Colonic mucosa (tissue), 4 donors: ENCODE data around the gene ADNP. TPM values are rescaled to one million over a fixed set of nuclear protein-coding genes. Genes with fewer than 3 reads are reported as not detected.

ENCODE experiments used
- DNase-seq: peaks from one replicate; pipeline ENCODE4 v3.0.0-alpha.2; 2020
- H3K27ac ChIP-seq: fragments of 200-600 bp; one replicate; pipeline ENCODE4 v1.8.0; 2021
- H3K27me3 ChIP-seq: fragments of 200-600 bp; one replicate; pipeline ENCODE4 v1.8.0; 2021
- H3K36me3 ChIP-seq: fragments of 200-600 bp; one replicate; pipeline ENCODE4 v1.8.0; 2021
- H3K4me1 ChIP-seq: fragments of 200-600 bp; one replicate; pipeline ENCODE4 v1.8.0; 2021; ENCODE audit warnings: mild to moderate bottlenecking
- H3K4me3 ChIP-seq: fragments of 200-600 bp; one replicate; pipeline ENCODE4 v1.8.0; 2021
- H3K9ac ChIP-seq, 2 donors: one replicate each; pipeline ENCODE4 v1.7.0; 2013; ENCODE audit warnings: control low read depth in 2 of 2, low read depth in 2 of 2, low read length in 2 of 2
- H3K9me3 ChIP-seq: fragments of 200-600 bp; one replicate; pipeline ENCODE4 v1.8.0; 2021
- CTCF ChIP-seq: fragments of 200-600 bp; IDR thresholded peaks from one replicate; pipeline ENCODE4 v1.8.0; 2022; ENCODE audit warnings: antibody characterized with exemption, mild to moderate bottlenecking
- intact Hi-C: fragments of 100-400 bp; cut with DNase I; formaldehyde crosslinking; loops from one replicate; pipeline ENCODE4 v1.14.1; 2022
- total RNA-seq, 2 donors: library from RNA; stranded (reverse); fragmentation: NEBNext Ultra II Directional in 1 of 2; extraction: Animal tissue kit (Norgen Biotek cat#: 25700) in 1 of 2; gene quantifications; one replicate each; pipeline ENCODE4 v1.2.1, GENCODE V29; 2021
- donor health status: healthy.
- donor health status: DM: no; HTN: no; CAD: no.
- donor health status: DM: no; HTN: no; CAD: no.

The ADNP gene
- total RNA-seq, 2 donors from 2014 or later, result 46.8 to 54.0 TPM

GRCh38 chr20:50865591-50865990, 65.6 kb downstream of the ADNP start:
- Histone ChIP-seq H3K27me3 (no peaks in the 10 kb centered on the region), H3K27ac (no peak overlapping the region), H3K4me3 (no peak overlapping the region), H3K4me1 (no peaks in the 10 kb centered on the region), H3K9ac (no peak overlapping the region), H3K9me3 (no peaks in the 10 kb centered on the region), H3K36me3 (no peaks in the 10 kb centered on the region)
- intact Hi-C loops, result no loop called here
- no peak for TF ChIP-seq CTCF
- no peak for DNase-seq

- no peaks in the 10 kb centered on the region for H3K27me3 ChIP-seq
- H3K4me3 ChIP-seq, result no peak overlapping the region
- H3K36me3 ChIP-seq, result no peaks in the 10 kb centered on the region
- no peak for TF ChIP-seq CTCF
- H3K4me1 ChIP-seq, result no peaks in the 10 kb centered on the region
- intact Hi-C loops, result no loop called here
- no peak for DNase-seq
- H3K27ac ChIP-seq, result no peak overlapping the region
- H3K9me3 ChIP-seq, result no peaks in the 10 kb centered on the region
- H3K9ac ChIP-seq, result no peak overlapping the region
Observed at GRCh38 chr20:50865114-50865513, 66.1 kb downstream of the ADNP start.

GRCh38 chr20:50862546-50862945, 68.7 kb downstream of the ADNP start:
- Histone ChIP-seq H3K9ac (no peak overlapping the region), H3K4me1 (no peaks in the 10 kb centered on the region), H3K27ac (no peak overlapping the region), H3K4me3 (no peak overlapping the region), H3K9me3 (no peaks in the 10 kb centered on the region), H3K36me3 (no peaks in the 10 kb centered on the region), H3K27me3 (no peaks in the 10 kb centered on the region)
- intact Hi-C loops, result no loop called here
- DNase-seq, result no peak
- no peak for TF ChIP-seq CTCF

- Histone ChIP-seq H3K36me3 (no peaks in the 10 kb centered on the region), H3K27ac (no peak overlapping the region), H3K27me3 (no peaks in the 10 kb centered on the region), H3K4me1 (no peaks in the 10 kb centered on the region), H3K4me3 (no peak overlapping the region), H3K9me3 (no peaks in the 10 kb centered on the region), H3K9ac (no peak overlapping the region)
- TF ChIP-seq CTCF, result no peak
- intact Hi-C loops, result no loop called here
- DNase-seq, result no peak
Observed at GRCh38 chr20:50861012-50861411, 70.2 kb downstream of the ADNP start.

GRCh38 chr20:50859161-50859560, 72.1 kb downstream of the ADNP start:
- H3K4me3 ChIP-seq, result no peak overlapping the region
- intact Hi-C loops, result no loop called here
- no peak for TF ChIP-seq CTCF
- no peaks in the 10 kb centered on the region for H3K4me1 ChIP-seq
- no peak overlapping the region for H3K9ac ChIP-seq
- no peaks in the 10 kb centered on the region for H3K27me3 ChIP-seq
- H3K36me3 ChIP-seq, result no peaks in the 10 kb centered on the region
- no peaks in the 10 kb centered on the region for H3K9me3 ChIP-seq
- no peak overlapping the region for H3K27ac ChIP-seq
- DNase-seq, result no peak

- Histone ChIP-seq H3K4me3 (no peak overlapping the region), H3K27ac (no peak overlapping the region), H3K9me3 (no peaks in the 10 kb centered on the region), H3K4me1 (no peaks in the 10 kb centered on the region), H3K9ac (no peak overlapping the region), H3K36me3 (no peaks in the 10 kb centered on the region), H3K27me3 (no peaks in the 10 kb centered on the region)
- intact Hi-C loops, result no loop called here
- DNase-seq, result no peak
- TF ChIP-seq CTCF, result no peak
Observed at GRCh38 chr20:50858525-50858924, 72.7 kb downstream of the ADNP start.
